ENCODE measurements around the gene B3GNT7.

B3GNT7 gene

GRCh38 chr2:231393149-231394131, 2.1 kb upstream of the B3GNT7 start:
- Histone ChIP-seq H3K27ac (ENCODE audit: insufficient read depth, low read length, poor library complexity, severe bottlenecking) (no peak overlapping the region), H3K9me3 (ENCODE audit: control insufficient read depth, low read length) (no peaks in the 10 kb centered on the region), H3K4me1 (ENCODE audit: control insufficient read depth, insufficient read depth, low read length, poor library complexity, severe bottlenecking) (no peaks in the 10 kb centered on the region), H3K27me3 (replicated peaks; ENCODE audit: control insufficient read depth, insufficient read depth, low read length, poor library complexity, severe bottlenecking) (peaks cover 12% of the 10 kb centered on the region), H3K4me3 (ENCODE audit: insufficient read depth, low read depth, low read length, poor library complexity, severe bottlenecking) (no peak overlapping the region), H3K36me3 (ENCODE audit: control insufficient read depth, insufficient read depth, low read length) (no peaks in the 10 kb centered on the region)
- no peak for DNase-seq

GRCh38 chr2:231394211-231395141, 1.0 kb upstream of the B3GNT7 start:
- no peak overlapping the region for H3K27ac ChIP-seq (ENCODE audit: insufficient read depth, low read length, poor library complexity, severe bottlenecking)
- no peak for DNase-seq
- no peak overlapping the region for H3K4me3 ChIP-seq (ENCODE audit: insufficient read depth, low read depth, low read length, poor library complexity, severe bottlenecking)
- no peaks in the 10 kb centered on the region for H3K9me3 ChIP-seq (ENCODE audit: control insufficient read depth, low read length)
- peaks cover 12% of the 10 kb centered on the region for H3K27me3 ChIP-seq (replicated peaks; ENCODE audit: control insufficient read depth, insufficient read depth, low read length, poor library complexity, severe bottlenecking)
- no peaks in the 10 kb centered on the region for H3K4me1 ChIP-seq (ENCODE audit: control insufficient read depth, insufficient read depth, low read length, poor library complexity, severe bottlenecking)
- no peaks in the 10 kb centered on the region for H3K36me3 ChIP-seq (ENCODE audit: control insufficient read depth, insufficient read depth, low read length)

- Histone ChIP-seq H3K4me3 (ENCODE audit: insufficient read depth, low read depth, low read length, poor library complexity, severe bottlenecking) (no peak overlapping the region), H3K4me1 (ENCODE audit: control insufficient read depth, insufficient read depth, low read length, poor library complexity, severe bottlenecking) (no peaks in the 10 kb centered on the region), H3K27me3 (replicated peaks; ENCODE audit: control insufficient read depth, insufficient read depth, low read length, poor library complexity, severe bottlenecking) (peaks cover 12% of the 10 kb centered on the region)
Observed at GRCh38 chr2:231396058-231396821, 730 bp downstream of the B3GNT7 start.

GRCh38 chr2:231397011-231397927, 1.8 kb downstream of the B3GNT7 start:
- no peaks in the 10 kb centered on the region for H3K9me3 ChIP-seq (ENCODE audit: control insufficient read depth, low read length)
- no peaks in the 10 kb centered on the region for H3K4me1 ChIP-seq (ENCODE audit: control insufficient read depth, insufficient read depth, low read length, poor library complexity, severe bottlenecking)
- no peak for DNase-seq
- no peaks in the 10 kb centered on the region for H3K36me3 ChIP-seq (ENCODE audit: control insufficient read depth, insufficient read depth, low read length)
- no peak overlapping the region for H3K4me3 ChIP-seq (ENCODE audit: insufficient read depth, low read depth, low read length, poor library complexity, severe bottlenecking)
- no peak overlapping the region for H3K27ac ChIP-seq (ENCODE audit: insufficient read depth, low read length, poor library complexity, severe bottlenecking)
- peaks cover 12% of the 10 kb centered on the region for H3K27me3 ChIP-seq (replicated peaks; ENCODE audit: control insufficient read depth, insufficient read depth, low read length, poor library complexity, severe bottlenecking)

More at GRCh38 chr2:231396058-231396821, 730 bp downstream of the B3GNT7 start:
- no peak for DNase-seq
- Histone ChIP-seq H3K27ac (ENCODE audit: insufficient read depth, low read length, poor library complexity, severe bottlenecking) (no peak overlapping the region), H3K9me3 (ENCODE audit: control insufficient read depth, low read length) (no peaks in the 10 kb centered on the region), H3K36me3 (ENCODE audit: control insufficient read depth, insufficient read depth, low read length) (no peaks in the 10 kb centered on the region)

GRCh38 chr2:231397928-231398294, 2.4 kb downstream of the B3GNT7 start:
- H3K4me1 ChIP-seq (ENCODE audit: control insufficient read depth, insufficient read depth, low read length, poor library complexity, severe bottlenecking) = no peaks in the 10 kb centered on the region
- no peaks in the 10 kb centered on the region for H3K36me3 ChIP-seq (ENCODE audit: control insufficient read depth, insufficient read depth, low read length)
- no peak overlapping the region for H3K4me3 ChIP-seq (ENCODE audit: insufficient read depth, low read depth, low read length, poor library complexity, severe bottlenecking)

GRCh38 chr2:231398585-231398984, 3.1 kb downstream of the B3GNT7 start:
- H3K36me3 ChIP-seq (ENCODE audit: control insufficient read depth, insufficient read depth, low read length) = no peaks in the 10 kb centered on the region
- peaks cover 12% of the 10 kb centered on the region for H3K27me3 ChIP-seq (replicated peaks; ENCODE audit: control insufficient read depth, insufficient read depth, low read length, poor library complexity, severe bottlenecking)
- no peaks in the 10 kb centered on the region for H3K9me3 ChIP-seq (ENCODE audit: control insufficient read depth, low read length)
- no peak overlapping the region for H3K27ac ChIP-seq (ENCODE audit: insufficient read depth, low read length, poor library complexity, severe bottlenecking)
- no peak for DNase-seq
- H3K4me1 ChIP-seq (ENCODE audit: control insufficient read depth, insufficient read depth, low read length, poor library complexity, severe bottlenecking) = no peaks in the 10 kb centered on the region
- no peak overlapping the region for H3K4me3 ChIP-seq (ENCODE audit: insufficient read depth, low read depth, low read length, poor library complexity, severe bottlenecking)

More at GRCh38 chr2:231397928-231398294, 2.4 kb downstream of the B3GNT7 start:
- DNase-seq = no peak
- H3K27ac ChIP-seq (ENCODE audit: insufficient read depth, low read length, poor library complexity, severe bottlenecking) = no peak overlapping the region
- H3K27me3 ChIP-seq (replicated peaks; ENCODE audit: control insufficient read depth, insufficient read depth, low read length, poor library complexity, severe bottlenecking) = peaks cover 12% of the 10 kb centered on the region
- H3K9me3 ChIP-seq (ENCODE audit: control insufficient read depth, low read length) = no peaks in the 10 kb centered on the region

GRCh38 chr2:231399046-231399852, 3.7 kb downstream of the B3GNT7 start:
- H3K4me3 ChIP-seq (ENCODE audit: insufficient read depth, low read depth, low read length, poor library complexity, severe bottlenecking) = no peak overlapping the region
- DNase-seq = no peak
- H3K36me3 ChIP-seq (ENCODE audit: control insufficient read depth, insufficient read depth, low read length) = no peaks in the 10 kb centered on the region
- no peaks in the 10 kb centered on the region for H3K4me1 ChIP-seq (ENCODE audit: control insufficient read depth, insufficient read depth, low read length, poor library complexity, severe bottlenecking)
- no peaks in the 10 kb centered on the region for H3K9me3 ChIP-seq (ENCODE audit: control insufficient read depth, low read length)
- H3K27ac ChIP-seq (ENCODE audit: insufficient read depth, low read length, poor library complexity, severe bottlenecking) = no peak overlapping the region
- H3K27me3 ChIP-seq (replicated peaks; ENCODE audit: control insufficient read depth, insufficient read depth, low read length, poor library complexity, severe bottlenecking) = peaks cover 11% of the 10 kb centered on the region

GRCh38 chr2:231399853-231400680, 4.6 kb downstream of the B3GNT7 start:
- H3K27ac ChIP-seq (ENCODE audit: insufficient read depth, low read length, poor library complexity, severe bottlenecking) = no peak overlapping the region
- H3K27me3 ChIP-seq (replicated peaks; ENCODE audit: control insufficient read depth, insufficient read depth, low read length, poor library complexity, severe bottlenecking) = peaks cover 4% of the 10 kb centered on the region
- DNase-seq = no peak
- no peaks in the 10 kb centered on the region for H3K36me3 ChIP-seq (ENCODE audit: control insufficient read depth, insufficient read depth, low read length)
- no peaks in the 10 kb centered on the region for H3K4me1 ChIP-seq (ENCODE audit: control insufficient read depth, insufficient read depth, low read length, poor library complexity, severe bottlenecking)
- H3K9me3 ChIP-seq (ENCODE audit: control insufficient read depth, low read length) = no peaks in the 10 kb centered on the region
- H3K4me3 ChIP-seq (ENCODE audit: insufficient read depth, low read depth, low read length, poor library complexity, severe bottlenecking) = no peak overlapping the region
